HL-60 (cell line): Measurements from ENCODE around the gene PCK1.

ENCODE experiments used
- CTCF ChIP-seq: IDR thresholded peaks from one replicate; pipeline ENCODE4 v1.5.1; 2011; ENCODE audit warnings: low read length, control low read depth, inconsistent platforms; ENCODE audit not compliant: insufficient read depth
- GABPA ChIP-seq: IDR thresholded peaks from 2 replicates; pipeline ENCODE4 v1.6.1; 2012; ENCODE audit warnings: low read depth
- POLR2AphosphoS5 ChIP-seq: IDR thresholded peaks from 2 replicates; pipeline ENCODE4 v1.6.1; 2012; ENCODE audit warnings: low read depth

- TF ChIP-seq CTCF: no peak
- TF ChIP-seq POLR2AphosphoS5: no peak
- TF ChIP-seq GABPA: no peak
These were observed 6.7 kb downstream of the PCK1 start for GRCh38 chr20:57567471-57568079.
